ENCODE data around the gene DEFB128. TPM values are rescaled to one million over a fixed set of nuclear protein-coding genes. Genes with fewer than 3 reads are reported as not detected.

Gene DEFB128
- total and polyA plus RNA-seq, 2 experiments from 2014 or later: not detected

DNA sequence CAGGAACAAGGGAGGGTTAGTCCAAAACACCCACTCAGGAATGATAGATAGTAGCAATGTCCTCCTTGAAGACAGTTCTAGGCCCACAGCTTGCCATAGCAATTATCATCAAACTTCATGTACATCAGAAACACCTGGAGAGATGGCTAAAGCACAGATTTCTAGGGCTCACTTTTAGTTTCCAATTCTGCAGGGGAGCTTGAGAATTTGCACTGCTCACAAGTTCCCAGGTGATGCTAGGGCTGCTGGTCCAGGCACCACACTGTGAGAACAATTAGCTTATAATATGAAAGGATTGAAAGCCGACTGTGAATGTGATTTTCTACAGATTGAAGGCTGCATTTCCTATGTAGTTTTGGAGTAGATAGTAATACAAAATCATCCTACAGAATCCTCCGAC lies 43.6 kb downstream of the DEFB128 start (continued):
- TF ChIP-seq, protein P1, sequence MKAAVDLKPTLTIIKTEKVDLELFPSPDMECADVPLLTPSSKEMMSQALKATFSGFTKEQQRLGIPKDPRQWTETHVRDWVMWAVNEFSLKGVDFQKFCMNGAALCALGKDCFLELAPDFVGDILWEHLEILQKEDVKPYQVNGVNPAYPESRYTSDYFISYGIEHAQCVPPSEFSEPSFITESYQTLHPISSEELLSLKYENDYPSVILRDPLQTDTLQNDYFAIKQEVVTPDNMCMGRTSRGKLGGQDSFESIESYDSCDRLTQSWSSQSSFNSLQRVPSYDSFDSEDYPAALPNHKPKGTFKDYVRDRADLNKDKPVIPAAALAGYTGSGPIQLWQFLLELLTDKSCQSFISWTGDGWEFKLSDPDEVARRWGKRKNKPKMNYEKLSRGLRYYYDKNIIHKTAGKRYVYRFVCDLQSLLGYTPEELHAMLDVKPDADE (IDR thresholded peaks at IDR 0.05): no peak
- TF ChIP-seq EZH2 (IDR thresholded peaks at IDR 0.05; ENCODE audit: low read depth, unreplicated experiment) (no peak), CREB1 (CRISPR knock-in tag; IDR thresholded peaks at IDR 0.05; ENCODE audit: low read depth) (no peak), ZNF114 (CRISPR knock-in tag; IDR thresholded peaks at IDR 0.05) (no peak), STAT1 (IDR thresholded peaks at IDR 0.05; ENCODE audit: unreplicated experiment) (no peak), JUNB (IDR thresholded peaks at IDR 0.05; ENCODE audit: unreplicated experiment) (no peak), POLR2AphosphoS5 (IDR thresholded peaks at IDR 0.05; ENCODE audit: low read depth) (no peak), NANOG (IDR thresholded peaks at IDR 0.05; ENCODE audit: borderline replicate concordance) (no peak), EZH2phosphoT487 (IDR thresholded peaks at IDR 0.05; ENCODE audit: unreplicated experiment) (no peak)
- TF ChIP-seq, protein P2, sequence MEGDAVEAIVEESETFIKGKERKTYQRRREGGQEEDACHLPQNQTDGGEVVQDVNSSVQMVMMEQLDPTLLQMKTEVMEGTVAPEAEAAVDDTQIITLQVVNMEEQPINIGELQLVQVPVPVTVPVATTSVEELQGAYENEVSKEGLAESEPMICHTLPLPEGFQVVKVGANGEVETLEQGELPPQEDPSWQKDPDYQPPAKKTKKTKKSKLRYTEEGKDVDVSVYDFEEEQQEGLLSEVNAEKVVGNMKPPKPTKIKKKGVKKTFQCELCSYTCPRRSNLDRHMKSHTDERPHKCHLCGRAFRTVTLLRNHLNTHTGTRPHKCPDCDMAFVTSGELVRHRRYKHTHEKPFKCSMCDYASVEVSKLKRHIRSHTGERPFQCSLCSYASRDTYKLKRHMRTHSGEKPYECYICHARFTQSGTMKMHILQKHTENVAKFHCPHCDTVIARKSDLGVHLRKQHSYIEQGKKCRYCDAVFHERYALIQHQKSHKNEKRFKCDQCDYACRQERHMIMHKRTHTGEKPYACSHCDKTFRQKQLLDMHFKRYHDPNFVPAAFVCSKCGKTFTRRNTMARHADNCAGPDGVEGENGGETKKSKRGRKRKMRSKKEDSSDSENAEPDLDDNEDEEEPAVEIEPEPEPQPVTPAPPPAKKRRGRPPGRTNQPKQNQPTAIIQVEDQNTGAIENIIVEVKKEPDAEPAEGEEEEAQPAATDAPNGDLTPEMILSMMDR (conservative IDR thresholded peaks at IDR 0.05; ENCODE audit: low read depth in 2 of 2): no peak

DNA sequence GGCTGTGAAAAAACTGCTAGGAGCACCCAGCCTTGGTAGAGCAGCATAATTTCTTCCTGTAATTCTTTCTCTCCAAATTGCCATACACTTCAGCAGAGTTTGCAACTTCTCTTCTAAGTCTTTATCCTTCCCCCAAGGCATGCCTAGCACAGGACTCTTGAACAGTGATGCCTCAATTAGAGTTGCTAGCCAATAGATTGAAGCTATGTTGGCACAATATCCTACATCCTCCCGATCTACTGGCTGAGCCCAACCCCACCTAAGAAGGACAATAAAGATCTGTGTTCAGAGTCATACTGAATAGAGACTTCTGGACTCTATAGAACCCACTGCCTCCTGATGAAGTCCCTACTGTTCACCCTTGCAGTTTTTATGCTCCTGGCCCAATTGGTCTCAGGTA lies 47.2 kb downstream of the DEFB128 start, which contains the start of gene DEFB126:
Gene DEFB126 (plus strand): TSS at position 301 of the 400 bp plus-strand sequence. CDS start 39 bp downstream, at position 340.
- Histone ChIP-seq H3K4me1 (ENCODE audit: insufficient read depth) (peaks cover 11% of the 10 kb centered on the region), H3K79me2 (replicated peaks; ENCODE audit: insufficient read depth) (no peaks in the 10 kb centered on the region), H2AFZ (peak within 1 kb of the TSS; percentile 45; the same call in 1 of the 2 replicates), H4K20me1 (replicated peaks; ENCODE audit: insufficient read depth) (no peaks in the 10 kb centered on the region), H3K9me2 (ENCODE audit: insufficient read depth) (peaks cover 4% of the 10 kb centered on the region; the same call in 1 of the 2 replicates), H3K36me3 (ENCODE audit: insufficient read depth) (no peaks in the 10 kb centered on the region), H3K4me3 (no peak within 1 kb of the TSS), H3K4me2 (no peak within 1 kb of the TSS), H3K27me3 (ENCODE audit: insufficient read depth) (no peaks in the 10 kb centered on the region), H3K27ac (ENCODE audit: low read depth) (no peak within 1 kb of the TSS), H3F3A (replicated peaks; ENCODE audit: low read depth) (no peaks in the 10 kb centered on the region)
- Mint-ChIP-seq H3K36me3 (ENCODE audit: low read depth) (no peaks in the 10 kb centered on the region), H3K9me3 (peaks cover 6% of the 10 kb centered on the region; the same call in 2 of the 3 replicates), H3K4me3 (no peak within 1 kb of the TSS), H3K4me1 (peaks cover 21% of the 10 kb centered on the region), H3K27me3 (ENCODE audit: insufficient read depth, low read depth, poor library complexity) (peaks cover 3% of the 10 kb centered on the region), H3K27ac (no peak within 1 kb of the TSS)
- ATAC-seq (no peak), DNase-seq (ENCODE audit: low spot score) (no peak)
- TF ChIP-seq, protein P2 (conservative IDR thresholded peaks at IDR 0.05; ENCODE audit: low read depth in 2 of 2): no peak
- TF ChIP-seq EZH2 (IDR thresholded peaks at IDR 0.05; ENCODE audit: low read depth, unreplicated experiment): no peak
- no peak for TF ChIP-seq CREB1 (CRISPR knock-in tag; IDR thresholded peaks at IDR 0.05; ENCODE audit: low read depth)
- no peak for TF ChIP-seq ZNF331 (CRISPR knock-in tag; IDR thresholded peaks at IDR 0.05; ENCODE audit: low read depth)
- no peak for TF ChIP-seq EZH2phosphoT487 (IDR thresholded peaks at IDR 0.05; ENCODE audit: unreplicated experiment)
- no peak for TF ChIP-seq POLR2AphosphoS5 (IDR thresholded peaks at IDR 0.05; ENCODE audit: low read depth)
- TF ChIP-seq, protein P3, sequence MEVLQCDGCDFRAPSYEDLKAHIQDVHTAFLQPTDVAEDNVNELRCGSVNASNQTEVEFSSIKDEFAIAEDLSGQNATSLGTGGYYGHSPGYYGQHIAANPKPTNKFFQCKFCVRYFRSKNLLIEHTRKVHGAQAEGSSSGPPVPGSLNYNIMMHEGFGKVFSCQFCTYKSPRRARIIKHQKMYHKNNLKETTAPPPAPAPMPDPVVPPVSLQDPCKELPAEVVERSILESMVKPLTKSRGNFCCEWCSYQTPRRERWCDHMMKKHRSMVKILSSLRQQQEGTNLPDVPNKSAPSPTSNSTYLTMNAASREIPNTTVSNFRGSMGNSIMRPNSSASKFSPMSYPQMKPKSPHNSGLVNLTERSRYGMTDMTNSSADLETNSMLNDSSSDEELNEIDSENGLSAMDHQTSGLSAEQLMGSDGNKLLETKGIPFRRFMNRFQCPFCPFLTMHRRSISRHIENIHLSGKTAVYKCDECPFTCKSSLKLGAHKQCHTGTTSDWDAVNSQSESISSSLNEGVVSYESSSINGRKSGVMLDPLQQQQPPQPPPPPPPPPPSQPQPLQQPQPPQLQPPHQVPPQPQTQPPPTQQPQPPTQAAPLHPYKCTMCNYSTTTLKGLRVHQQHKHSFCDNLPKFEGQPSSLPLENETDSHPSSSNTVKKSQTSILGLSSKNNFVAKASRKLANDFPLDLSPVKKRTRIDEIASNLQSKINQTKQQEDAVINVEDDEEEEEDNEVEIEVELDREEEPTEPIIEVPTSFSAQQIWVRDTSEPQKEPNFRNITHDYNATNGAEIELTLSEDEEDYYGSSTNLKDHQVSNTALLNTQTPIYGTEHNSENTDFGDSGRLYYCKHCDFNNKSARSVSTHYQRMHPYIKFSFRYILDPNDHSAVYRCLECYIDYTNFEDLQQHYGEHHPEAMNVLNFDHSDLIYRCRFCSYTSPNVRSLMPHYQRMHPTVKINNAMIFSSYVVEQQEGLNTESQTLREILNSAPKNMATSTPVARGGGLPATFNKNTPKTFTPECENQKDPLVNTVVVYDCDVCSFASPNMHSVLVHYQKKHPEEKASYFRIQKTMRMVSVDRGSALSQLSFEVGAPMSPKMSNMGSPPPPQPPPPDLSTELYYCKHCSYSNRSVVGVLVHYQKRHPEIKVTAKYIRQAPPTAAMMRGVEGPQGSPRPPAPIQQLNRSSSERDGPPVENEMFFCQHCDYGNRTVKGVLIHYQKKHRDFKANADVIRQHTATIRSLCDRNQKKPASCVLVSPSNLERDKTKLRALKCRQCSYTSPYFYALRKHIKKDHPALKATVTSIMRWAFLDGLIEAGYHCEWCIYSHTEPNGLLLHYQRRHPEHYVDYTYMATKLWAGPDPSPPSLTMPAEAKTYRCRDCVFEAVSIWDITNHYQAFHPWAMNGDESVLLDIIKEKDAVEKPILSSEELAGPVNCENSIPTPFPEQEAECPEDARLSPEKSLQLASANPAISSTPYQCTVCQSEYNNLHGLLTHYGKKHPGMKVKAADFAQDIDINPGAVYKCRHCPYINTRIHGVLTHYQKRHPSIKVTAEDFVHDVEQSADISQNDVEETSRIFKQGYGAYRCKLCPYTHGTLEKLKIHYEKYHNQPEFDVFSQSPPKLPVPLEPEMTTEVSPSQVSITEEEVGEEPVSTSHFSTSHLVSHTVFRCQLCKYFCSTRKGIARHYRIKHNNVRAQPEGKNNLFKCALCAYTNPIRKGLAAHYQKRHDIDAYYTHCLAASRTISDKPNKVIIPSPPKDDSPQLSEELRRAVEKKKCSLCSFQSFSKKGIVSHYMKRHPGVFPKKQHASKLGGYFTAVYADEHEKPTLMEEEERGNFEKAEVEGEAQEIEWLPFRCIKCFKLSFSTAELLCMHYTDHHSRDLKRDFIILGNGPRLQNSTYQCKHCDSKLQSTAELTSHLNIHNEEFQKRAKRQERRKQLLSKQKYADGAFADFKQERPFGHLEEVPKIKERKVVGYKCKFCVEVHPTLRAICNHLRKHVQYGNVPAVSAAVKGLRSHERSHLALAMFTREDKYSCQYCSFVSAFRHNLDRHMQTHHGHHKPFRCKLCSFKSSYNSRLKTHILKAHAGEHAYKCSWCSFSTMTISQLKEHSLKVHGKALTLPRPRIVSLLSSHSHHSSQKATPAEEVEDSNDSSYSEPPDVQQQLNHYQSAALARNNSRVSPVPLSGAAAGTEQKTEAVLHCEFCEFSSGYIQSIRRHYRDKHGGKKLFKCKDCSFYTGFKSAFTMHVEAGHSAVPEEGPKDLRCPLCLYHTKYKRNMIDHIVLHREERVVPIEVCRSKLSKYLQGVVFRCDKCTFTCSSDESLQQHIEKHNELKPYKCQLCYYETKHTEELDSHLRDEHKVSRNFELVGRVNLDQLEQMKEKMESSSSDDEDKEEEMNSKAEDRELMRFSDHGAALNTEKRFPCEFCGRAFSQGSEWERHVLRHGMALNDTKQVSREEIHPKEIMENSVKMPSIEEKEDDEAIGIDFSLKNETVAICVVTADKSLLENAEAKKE (CRISPR knock-in tag; IDR thresholded peaks at IDR 0.05): no peak
- no peak for TF ChIP-seq STAT1 (IDR thresholded peaks at IDR 0.05; ENCODE audit: unreplicated experiment)
- no peak for TF ChIP-seq NANOG (IDR thresholded peaks at IDR 0.05; ENCODE audit: borderline replicate concordance)

All from GM23338 (cell line).